Suprapubic skin (tissue), 4 donors: Measurements from ENCODE around the gene EPB41L5. TPM values are rescaled to one million over a fixed set of nuclear protein-coding genes. Genes with fewer than 3 reads are reported as not detected.
"Not testable (repeated sequence)": the region's sequence is repeated elsewhere in the genome, so short reads cannot be mapped to it uniquely, and the experiment has no call there.

ENCODE experiments used
- DNase-seq, 2 donors: peaks; one replicate each; pipeline ENCODE4 v3.0.0-alpha.2; 2019; ENCODE audit warnings: low spot score in 2 of 2
- H3K27ac ChIP-seq: fragments of 200-600 bp; sonication (generic); one replicate; pipeline ENCODE4 v1.5.1; 2019
- H3K27me3 ChIP-seq: fragments of 200-600 bp; sonication (generic); one replicate; pipeline ENCODE4 v1.5.1; 2019
- H3K36me3 ChIP-seq: fragments of 200-600 bp; sonication (generic); one replicate; pipeline ENCODE4 v1.5.1; 2019
- H3K4me1 ChIP-seq: fragments of 200-600 bp; sonication (generic); one replicate; pipeline ENCODE4 v1.5.1; 2019
- H3K4me3 ChIP-seq: fragments of 200-600 bp; sonication (generic); one replicate; pipeline ENCODE4 v1.5.1; 2019; ENCODE audit warnings: mild to moderate bottlenecking
- H3K9me3 ChIP-seq: fragments of 200-600 bp; sonication (generic); one replicate; pipeline ENCODE4 v1.5.1; 2019
- EP300 ChIP-seq: sonication (generic); formaldehyde crosslinking; IDR thresholded peaks from one replicate; pipeline ENCODE4 v1.6.1; 2017; ENCODE audit warnings: antibody characterized with exemption
- POLR2A ChIP-seq, 2 donors: fragments of 450-650 bp; IDR thresholded peaks; one replicate each; pipeline ENCODE4 v1.6.1; 2017; ENCODE audit warnings: antibody characterized with exemption in 2 of 2, mild to moderate bottlenecking in 2 of 2, moderate library complexity in 2 of 2
- POLR2AphosphoS5 ChIP-seq, 3 donors: sonication (generic); formaldehyde crosslinking; IDR thresholded peaks; one replicate each; pipeline ENCODE4 v1.6.1; 2017; ENCODE audit warnings: antibody characterized with exemption in 3 of 3
- WGBS: methylation state at CpG from one replicate; pipeline ENCODE4 v1.1.5; 2018; 5-methylcytosine and 5-hydroxymethylcytosine counted together
- total RNA-seq, 4 donors: library from RNA; depleted of rRNA; stranded (reverse); fragments of >200 nt; gene quantifications; one replicate each; pipeline ENCODE4 v1.1.0, GENCODE V29; 2016
- TF ChIP-seq, protein P1 (sequence below), 2 donors: fragments of 200-600 bp in 1 of 2; fragments of 450-650 bp in 1 of 2; sonication (generic) in 1 of 2; IDR thresholded peaks; one replicate each; pipeline ENCODE4 v1.5.1; 2016 to 2019; ENCODE audit warnings: antibody characterized with exemption in 2 of 2, mild to moderate bottlenecking in 1 of 2, moderate library complexity in 1 of 2

EPB41L5 gene
- total RNA-seq, 4 donors from 2014 or later, result 19.5 to 34.6 (median 31.0) TPM

GRCh38 chr2:120064664-120065063, 51.8 kb downstream of the EPB41L5 start:
- no peaks in the 10 kb centered on the region for H3K36me3 ChIP-seq
- no peaks in the 10 kb centered on the region for H3K9me3 ChIP-seq
- no peaks in the 10 kb centered on the region for H3K27me3 ChIP-seq
- no peaks in the 10 kb centered on the region for H3K4me1 ChIP-seq
- 70% methylated on average over 1 of the region's 1 CpG for WGBS
- no peak overlapping the region for H3K4me3 ChIP-seq
- H3K27ac ChIP-seq, result no peak overlapping the region
- DNase-seq, result no peak
- TF ChIP-seq EP300 (no peak), POLR2AphosphoS5 (IDR thresholded peaks at IDR 0.05) (no peak), POLR2A (IDR thresholded peaks at IDR 0.05) (no peak)
- TF ChIP-seq, protein P1, sequence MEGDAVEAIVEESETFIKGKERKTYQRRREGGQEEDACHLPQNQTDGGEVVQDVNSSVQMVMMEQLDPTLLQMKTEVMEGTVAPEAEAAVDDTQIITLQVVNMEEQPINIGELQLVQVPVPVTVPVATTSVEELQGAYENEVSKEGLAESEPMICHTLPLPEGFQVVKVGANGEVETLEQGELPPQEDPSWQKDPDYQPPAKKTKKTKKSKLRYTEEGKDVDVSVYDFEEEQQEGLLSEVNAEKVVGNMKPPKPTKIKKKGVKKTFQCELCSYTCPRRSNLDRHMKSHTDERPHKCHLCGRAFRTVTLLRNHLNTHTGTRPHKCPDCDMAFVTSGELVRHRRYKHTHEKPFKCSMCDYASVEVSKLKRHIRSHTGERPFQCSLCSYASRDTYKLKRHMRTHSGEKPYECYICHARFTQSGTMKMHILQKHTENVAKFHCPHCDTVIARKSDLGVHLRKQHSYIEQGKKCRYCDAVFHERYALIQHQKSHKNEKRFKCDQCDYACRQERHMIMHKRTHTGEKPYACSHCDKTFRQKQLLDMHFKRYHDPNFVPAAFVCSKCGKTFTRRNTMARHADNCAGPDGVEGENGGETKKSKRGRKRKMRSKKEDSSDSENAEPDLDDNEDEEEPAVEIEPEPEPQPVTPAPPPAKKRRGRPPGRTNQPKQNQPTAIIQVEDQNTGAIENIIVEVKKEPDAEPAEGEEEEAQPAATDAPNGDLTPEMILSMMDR (IDR thresholded peaks at IDR 0.05), result no peak

GRCh38 chr2:120066800-120067547, 54.1 kb downstream of the EPB41L5 start:
- Histone ChIP-seq H3K4me3 (no peak overlapping the region), H3K9me3 (no peaks in the 10 kb centered on the region), H3K27ac (no peak overlapping the region), H3K36me3 (no peaks in the 10 kb centered on the region), H3K27me3 (no peaks in the 10 kb centered on the region), H3K4me1 (no peaks in the 10 kb centered on the region)
- DNase-seq, result no peak
- 69% methylated on average over 6 of the region's 6 CpGs for WGBS
- TF ChIP-seq EP300 (no peak), POLR2A (IDR thresholded peaks at IDR 0.05) (no peak), POLR2AphosphoS5 (IDR thresholded peaks at IDR 0.05) (no peak)
- TF ChIP-seq, protein P1 (IDR thresholded peaks at IDR 0.05), result no peak

DNA sequence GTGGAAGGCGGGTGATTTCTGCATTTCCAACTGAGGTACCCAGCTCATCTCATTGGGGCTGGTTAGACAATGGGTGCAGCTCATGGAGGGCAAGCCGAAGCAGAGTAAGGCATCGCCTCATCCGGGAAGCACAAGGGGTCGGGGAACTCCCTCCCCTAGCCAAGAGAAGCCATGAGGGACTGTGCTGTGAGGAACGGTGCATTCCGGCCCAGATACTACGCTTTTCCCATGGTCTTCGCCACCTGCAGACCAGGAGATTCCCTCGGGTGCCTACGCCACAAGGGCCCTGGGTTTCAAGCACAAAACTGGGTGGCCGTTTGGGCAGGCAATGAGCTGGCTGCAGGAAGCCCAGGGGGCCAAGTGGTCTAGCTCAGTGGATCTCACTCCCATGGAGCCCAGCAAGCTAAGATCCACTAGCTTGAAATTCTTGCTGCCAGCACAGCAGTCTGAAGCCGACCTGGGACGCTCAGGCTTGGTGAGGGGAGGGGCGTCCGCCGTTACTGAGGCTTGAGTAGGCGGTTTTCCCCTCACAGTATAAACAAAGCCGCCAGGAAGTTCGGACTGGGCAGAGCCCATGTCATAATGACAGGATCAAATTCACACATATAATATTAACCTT, 55.3 kb downstream of the EPB41L5 start:
- H3K27me3 ChIP-seq, H3K36me3 ChIP-seq, DNase-seq, H3K27ac ChIP-seq, H3K4me1 ChIP-seq, H3K4me3 ChIP-seq, H3K9me3 ChIP-seq: not testable (repeated sequence)
- 96% methylated on average over 9 of the region's 20 CpGs for WGBS

- no peaks in the 10 kb centered on the region for H3K27me3 ChIP-seq
- WGBS, result 97% methylated on average over 1 of the region's 1 CpG
- H3K9me3 ChIP-seq, result no peaks in the 10 kb centered on the region
- no peak overlapping the region for H3K27ac ChIP-seq
- DNase-seq, result no peak
- TF ChIP-seq EP300, result no peak
- TF ChIP-seq POLR2A (IDR thresholded peaks at IDR 0.05), result no peak
- TF ChIP-seq, protein P1 (IDR thresholded peaks at IDR 0.05), result no peak
- TF ChIP-seq POLR2AphosphoS5 (IDR thresholded peaks at IDR 0.05), result no peak
- H3K4me1 ChIP-seq, result no peaks in the 10 kb centered on the region
- no peak overlapping the region for H3K4me3 ChIP-seq
- peaks cover 12% of the 10 kb centered on the region for H3K36me3 ChIP-seq
These were observed 62.7 kb downstream of the EPB41L5 start for GRCh38 chr2:120075545-120075944.

- Histone ChIP-seq H3K27ac (no peak overlapping the region), H3K27me3 (no peaks in the 10 kb centered on the region), H3K4me3 (no peak overlapping the region), H3K4me1 (no peaks in the 10 kb centered on the region), H3K36me3 (peaks cover 12% of the 10 kb centered on the region), H3K9me3 (no peaks in the 10 kb centered on the region)
- TF ChIP-seq POLR2AphosphoS5 (IDR thresholded peaks at IDR 0.05), result no peak
- TF ChIP-seq POLR2A (IDR thresholded peaks at IDR 0.05), result no peak
- TF ChIP-seq, protein P1 (IDR thresholded peaks at IDR 0.05), result no peak
- no peak for TF ChIP-seq EP300
- WGBS, result 77% methylated on average over 3 of the region's 3 CpGs
- no peak for DNase-seq
These were observed 65.0 kb downstream of the EPB41L5 start for GRCh38 chr2:120077896-120078295.
